NCI-H187 (cell line): Measurements from ENCODE around the gene PASD1.

Experiments used
- DNase-seq, 2 experiments: peaks; one replicate each; lab custom pipeline; 2025; lab: John Stamatoyannopoulos, UW

PASD1 gene

GRCh38 chrX:151702026-151702714 lies 138.7 kb downstream of the PASD1 start:
- DNase-seq, result no peak

GRCh38 chrX:151702741-151703340 lies 139.4 kb downstream of the PASD1 start:
- DNase-seq, result no peak

GRCh38 chrX:151703487-151703886 lies 140.0 kb downstream of the PASD1 start:
- DNase-seq, result no peak

- no peak for DNase-seq
Measured at GRCh38 chrX:151704041-151704663, 140.7 kb downstream of the PASD1 start.

- DNase-seq, result no peak
Measured at GRCh38 chrX:151708821-151709220, 145.3 kb downstream of the PASD1 start.

- no peak for DNase-seq
Measured at GRCh38 chrX:151710457-151710856, 147.0 kb downstream of the PASD1 start.

- DNase-seq, result no peak
Measured at GRCh38 chrX:151711154-151711553, 147.7 kb downstream of the PASD1 start.

- DNase-seq, result no peak
Measured at GRCh38 chrX:151711787-151712186, 148.3 kb downstream of the PASD1 start.

- DNase-seq, result no peak
Measured at GRCh38 chrX:151712253-151712652, 148.8 kb downstream of the PASD1 start.

GRCh38 chrX:151713849-151714248 lies 150.4 kb downstream of the PASD1 start:
- DNase-seq, result no peak

GRCh38 chrX:151714362-151714761 lies 150.9 kb downstream of the PASD1 start:
- no peak for DNase-seq

- DNase-seq, result no peak
Measured at GRCh38 chrX:151715752-151716151, 152.3 kb downstream of the PASD1 start, which contains the start of gene FATE1. Gene FATE1 (plus strand): TSS chrX:151716035. CDS start chrX:151716120, 85 bp downstream.

- DNase-seq, result peak in 1 of 2 experiments; percentile 38
Measured at GRCh38 chrX:151722241-151722846, 158.9 kb downstream of the PASD1 start.

- no peak for DNase-seq
Measured at GRCh38 chrX:151723156-151723760, 159.8 kb downstream of the PASD1 start.

GRCh38 chrX:151724563-151725337 lies 161.3 kb downstream of the PASD1 start:
- DNase-seq, result no peak

GRCh38 chrX:151725338-151725614 lies 161.8 kb downstream of the PASD1 start:
- DNase-seq, result no peak
